Gastrocnemius medialis (tissue), 4 donors: ENCODE measurements around the gene GPC6. TPM values are rescaled to one million over a fixed set of nuclear protein-coding genes. Genes with fewer than 3 reads are reported as not detected.

Experiments used
- ATAC-seq, 2 donors: fragments of 150-250 bp; one replicate each; pipeline ENCODE4 v1.9.1; 2016
- DNase-seq, 2 donors: peaks; one replicate each; pipeline ENCODE4 v3.0.0-alpha.2; 2019
- H3K27ac ChIP-seq, 4 donors: fragments of 200-600 bp; sonication (generic); 1 replicate in 1 of 4; 2 replicates in 3 of 4; pipeline ENCODE4 v1.5.1; 2016 to 2018; ENCODE audit warnings: mild to moderate bottlenecking in 2 of 4, moderate library complexity in 1 of 4
- H3K27me3 ChIP-seq, 3 donors: fragments of 200-600 bp; sonication (generic) in 2 of 3; 1 replicate in 1 of 3; 2 replicates in 2 of 3; pipeline versions ENCODE4 v1.5.1 to v1.6.0; 2016 to 2019; ENCODE audit warnings: mild to moderate bottlenecking in 1 of 3, moderate library complexity in 1 of 3
- H3K36me3 ChIP-seq, 2 donors: fragments of 200-600 bp; sonication (generic) in 1 of 2; one replicate each; pipeline ENCODE4 v1.5.1; 2017 to 2018
- H3K4me1 ChIP-seq, 2 donors: fragments of 200-600 bp; sonication (generic) in 1 of 2; one replicate each; pipeline ENCODE4 v1.5.1; 2016 to 2017; ENCODE audit warnings: mild to moderate bottlenecking in 2 of 2
- H3K4me3 ChIP-seq, 4 donors: fragments of 200-600 bp; sonication (generic) in 3 of 4; 1 replicate in 1 of 4; 2 replicates in 3 of 4; pipeline ENCODE4 v1.5.1; 2016 to 2019; ENCODE audit warnings: mild to moderate bottlenecking in 2 of 4
- H3K9me3 ChIP-seq, 3 donors: fragments of 200-600 bp; sonication (generic) in 2 of 3; 1 replicate in 1 of 3; 2 replicates in 2 of 3; pipeline ENCODE4 v1.5.1; 2016 to 2019
- CTCF ChIP-seq, 5 experiments: fragments of 450-650 bp in 3 of 5; fragments of 200-600 bp in 2 of 5; sonication (generic) in 2 of 5; IDR thresholded peaks in 4 of 5; conservative IDR thresholded peaks in 1 of 5; 1 replicate in 4 of 5; 2 replicates in 1 of 5; pipeline ENCODE4 v1.5.1; 2016 to 2019; ENCODE audit warnings: antibody characterized with exemption in 5 of 5, mild to moderate bottlenecking in 3 of 5, moderate library complexity in 3 of 5
- POLR2A ChIP-seq, 2 donors: fragments of 450-650 bp; IDR thresholded peaks; one replicate each; pipeline ENCODE4 v1.6.1; 2017; ENCODE audit warnings: antibody characterized with exemption in 2 of 2, mild to moderate bottlenecking in 2 of 2, moderate library complexity in 2 of 2
- in situ Hi-C, 4 donors: fragments of 200-750 bp; cut with MboI; loops; one replicate each; pipeline versions ENCODE4 v1.15.0 to v1.8.0; 2017; ENCODE audit warnings: low sequenced_read_pairs in 4 of 4
- intact Hi-C: fragments of 100-400 bp; cut with DNase I; formaldehyde crosslinking; loops from one replicate; pipeline ENCODE4 v1.15.1; 2023; ENCODE audit warnings: low total_unique reads
- total RNA-seq, 4 donors: library from RNA; depleted of rRNA; stranded (reverse); fragments of >200 nt; gene quantifications; one replicate each; pipeline versions ENCODE4 v1.1.0 to v1.2.3, GENCODE V29; 2016

GPC6 gene
- total RNA-seq, 4 donors from 2014 or later = 0.47 to 0.88 (median 0.59) TPM

- TF ChIP-seq POLR2A (IDR thresholded peaks at IDR 0.05) (no peak), CTCF (IDR thresholded peaks at IDR 0.05 in 4 of 5, conservative IDR thresholded peaks at IDR 0.05 in 1 of 5) (no peak)
- H3K4me3 ChIP-seq = no peak overlapping the region
- in situ Hi-C loops = no loop called here
Observed at GRCh38 chr13:93775027-93775426, 548.4 kb downstream of the GPC6 start.

GRCh38 chr13:93775507-93776108 lies 549.0 kb downstream of the GPC6 start:
- no peak for TF ChIP-seq POLR2A (IDR thresholded peaks at IDR 0.05)
- no peak for TF ChIP-seq CTCF (IDR thresholded peaks at IDR 0.05 in 4 of 5, conservative IDR thresholded peaks at IDR 0.05 in 1 of 5)
- in situ Hi-C loops (no loop called here), intact Hi-C loops (no loop called here)
- Histone ChIP-seq H3K9me3 (no peaks in the 10 kb centered on the region), H3K4me3 (no peak overlapping the region), H3K4me1 (no peaks in the 10 kb centered on the region), H3K36me3 (no peaks in the 10 kb centered on the region), H3K27ac (no peak overlapping the region), H3K27me3 (no peaks in the 10 kb centered on the region)
- DNase-seq = no peak
- ATAC-seq = no peak

More at GRCh38 chr13:93775027-93775426, 548.4 kb downstream of the GPC6 start:
- Histone ChIP-seq H3K36me3 (no peaks in the 10 kb centered on the region), H3K27me3 (no peaks in the 10 kb centered on the region), H3K4me1 (no peaks in the 10 kb centered on the region), H3K9me3 (no peaks in the 10 kb centered on the region), H3K27ac (no peak overlapping the region)
- DNase-seq = no peak
- no peak for ATAC-seq
- intact Hi-C loops = no loop called here

DNA sequence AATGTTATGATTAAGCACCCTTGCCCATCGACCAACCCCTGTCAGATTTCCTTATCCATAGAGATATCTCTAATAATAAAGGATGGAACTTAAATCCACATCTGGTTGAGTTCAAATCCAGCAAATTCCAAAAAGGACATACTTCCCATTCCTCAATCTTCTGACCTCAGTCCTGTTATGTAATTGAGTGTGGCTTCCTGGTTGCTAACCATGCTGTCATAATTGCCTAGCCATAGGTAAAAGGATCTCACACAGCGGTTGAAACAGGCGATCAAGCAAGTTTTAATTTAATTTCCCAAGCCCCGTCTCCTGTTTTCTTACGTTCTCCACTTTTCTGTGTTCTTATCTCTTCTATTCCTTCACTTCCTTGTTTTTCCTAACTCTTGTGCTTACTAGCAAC lies 550.3 kb downstream of the GPC6 start:
- Histone ChIP-seq H3K9me3 (no peaks in the 10 kb centered on the region), H3K36me3 (no peaks in the 10 kb centered on the region), H3K27ac (no peak overlapping the region), H3K27me3 (no peaks in the 10 kb centered on the region), H3K4me1 (no peaks in the 10 kb centered on the region), H3K4me3 (no peak overlapping the region)
- intact Hi-C loops (no loop called here), in situ Hi-C loops (no loop called here)
- no peak for ATAC-seq
- no peak for TF ChIP-seq POLR2A (IDR thresholded peaks at IDR 0.05)
- TF ChIP-seq CTCF (IDR thresholded peaks at IDR 0.05 in 4 of 5, conservative IDR thresholded peaks at IDR 0.05 in 1 of 5) = no peak
- no peak for DNase-seq

DNA sequence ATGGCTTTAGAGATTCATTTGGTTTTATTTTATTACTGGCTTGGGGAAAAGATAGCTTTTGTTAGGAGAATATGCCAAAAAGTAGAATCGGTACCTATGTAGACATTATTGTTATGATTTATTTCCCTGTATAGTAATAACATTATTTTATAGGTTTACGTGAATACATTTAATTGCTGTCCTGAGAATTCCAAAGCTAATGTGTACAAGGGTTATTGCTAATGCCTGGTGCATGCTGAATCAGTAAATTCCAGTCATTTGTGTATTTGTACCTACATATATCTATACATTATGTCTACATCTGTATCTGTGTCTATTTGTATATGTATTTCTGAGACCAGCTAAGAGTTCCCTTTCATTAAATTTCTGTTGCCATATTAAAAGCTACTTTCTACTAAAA lies 550.9 kb downstream of the GPC6 start:
- intact Hi-C loops (no loop called here), in situ Hi-C loops (no loop called here)
- ATAC-seq = no peak
- H3K4me3 ChIP-seq = no peak overlapping the region
- H3K27ac ChIP-seq = no peak overlapping the region
- no peaks in the 10 kb centered on the region for H3K9me3 ChIP-seq
- no peaks in the 10 kb centered on the region for H3K27me3 ChIP-seq
- DNase-seq = no peak
- no peaks in the 10 kb centered on the region for H3K4me1 ChIP-seq
- TF ChIP-seq CTCF (IDR thresholded peaks at IDR 0.05 in 4 of 5, conservative IDR thresholded peaks at IDR 0.05 in 1 of 5) (no peak), POLR2A (IDR thresholded peaks at IDR 0.05) (no peak)
- no peaks in the 10 kb centered on the region for H3K36me3 ChIP-seq

DNA sequence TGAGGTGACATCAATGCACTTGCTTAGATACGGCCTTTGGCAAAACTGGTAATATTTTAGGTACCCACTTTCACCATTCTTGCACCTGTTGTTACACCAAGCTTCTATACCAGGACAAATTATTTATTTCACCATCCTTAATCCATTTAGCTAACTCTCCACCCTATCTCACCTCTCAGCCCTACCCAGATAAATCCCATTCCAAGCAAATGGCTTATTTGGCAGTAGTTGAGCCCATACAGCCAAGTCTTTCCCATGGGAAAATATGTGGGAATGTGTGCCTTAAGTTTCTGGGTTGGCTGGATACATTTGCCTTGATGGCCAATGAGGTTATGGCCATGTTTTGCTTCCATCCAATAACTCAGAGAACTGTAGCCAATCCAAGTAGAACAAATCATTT lies 551.9 kb downstream of the GPC6 start:
- ATAC-seq = no peak

More for the DNA sequence above, 551.9 kb downstream of the GPC6 start:
- no peak for DNase-seq
- Histone ChIP-seq H3K27me3 (no peaks in the 10 kb centered on the region), H3K27ac (no peak overlapping the region), H3K9me3 (no peaks in the 10 kb centered on the region), H3K4me1 (no peaks in the 10 kb centered on the region), H3K36me3 (no peaks in the 10 kb centered on the region), H3K4me3 (no peak overlapping the region)
- intact Hi-C loops (no loop called here), in situ Hi-C loops (no loop called here)
- TF ChIP-seq CTCF (IDR thresholded peaks at IDR 0.05 in 4 of 5, conservative IDR thresholded peaks at IDR 0.05 in 1 of 5) (no peak), POLR2A (IDR thresholded peaks at IDR 0.05) (no peak)
